ENCODE data around the gene SPECC1L.
A peak's percentile ranks its signal among the peaks of the same experiment; 100 is the strongest.

The SPECC1L gene

DNA sequence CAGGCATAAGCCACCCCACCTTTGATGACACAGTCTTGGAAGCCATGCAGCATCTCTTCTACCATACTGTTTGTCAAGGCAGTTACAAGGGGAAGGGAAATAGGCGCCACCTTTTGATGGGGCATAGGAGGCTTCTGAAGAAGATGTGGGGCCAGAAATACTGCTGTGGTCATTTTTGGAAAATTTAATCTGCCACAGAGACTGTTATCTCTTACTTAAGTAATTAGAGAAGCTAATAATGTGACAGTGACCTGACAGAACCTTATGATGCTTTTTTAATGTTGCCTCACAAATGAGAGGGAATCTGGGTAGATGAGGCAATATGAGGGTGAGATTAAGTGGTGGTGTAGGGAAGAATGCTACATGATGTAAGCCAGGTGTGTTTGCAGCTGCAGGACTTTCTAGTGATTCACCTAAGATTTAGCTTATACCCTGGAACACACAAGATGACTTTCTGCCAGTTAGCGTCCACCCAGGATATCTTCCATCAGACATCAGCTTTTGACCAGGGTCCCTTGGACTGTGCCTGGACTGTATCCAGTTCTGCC lies 122.5 kb downstream of the SPECC1L start:
- no peak for DNase-seq (ENCODE audit: low read depth)
- no peak for TF ChIP-seq CTCF (conservative IDR thresholded peaks at IDR 0.05; ENCODE audit: control insufficient read depth, insufficient read depth, low read depth, low read length)
- no peak overlapping the region for H3K4me3 ChIP-seq (ENCODE audit: control insufficient read depth, low read depth, low read length)

DNA sequence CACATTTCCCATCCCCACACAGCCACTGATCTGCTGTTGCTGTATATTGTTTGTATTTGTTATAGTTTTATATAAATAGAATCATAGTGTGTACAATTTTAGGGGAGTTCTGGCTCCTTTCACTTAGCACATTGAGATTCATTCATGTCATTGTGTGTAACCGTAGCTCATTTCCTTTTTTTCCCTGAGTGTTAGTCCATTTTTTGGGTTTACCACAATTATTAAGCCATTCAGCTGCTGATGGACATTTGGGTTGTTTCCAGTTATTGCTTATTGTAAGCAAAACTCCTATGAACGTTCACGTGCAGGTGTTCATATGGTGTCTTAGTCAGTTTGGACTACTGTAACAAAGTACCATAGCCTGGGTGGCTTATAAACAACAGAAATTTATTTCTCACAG lies 123.2 kb downstream of the SPECC1L start:
- DNase-seq (ENCODE audit: low read depth), result no peak
- no peak for TF ChIP-seq CTCF (conservative IDR thresholded peaks at IDR 0.05; ENCODE audit: control insufficient read depth, insufficient read depth, low read depth, low read length)
- H3K4me3 ChIP-seq (ENCODE audit: control insufficient read depth, low read depth, low read length), result no peak overlapping the region

DNA sequence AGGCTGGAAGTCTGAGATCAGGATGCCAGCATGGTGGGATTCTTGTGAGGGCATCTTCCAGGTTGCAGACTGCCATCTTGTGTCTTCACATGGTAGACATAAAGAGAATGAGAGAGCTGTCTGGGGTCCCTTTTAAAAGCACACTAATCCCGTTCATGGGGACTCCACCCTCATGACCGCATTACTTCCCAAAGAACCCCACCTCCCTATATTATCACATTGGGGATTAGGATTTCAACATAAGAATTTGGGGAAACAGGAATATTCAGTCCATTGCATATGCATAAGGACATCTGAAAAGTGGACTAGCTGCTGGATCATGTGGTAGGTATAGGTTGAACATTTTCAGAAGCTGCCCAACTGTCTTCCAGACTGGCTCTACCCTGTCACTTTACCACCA lies 123.6 kb downstream of the SPECC1L start:
- no peak overlapping the region for H3K4me3 ChIP-seq (ENCODE audit: control insufficient read depth, low read depth, low read length)
- DNase-seq (ENCODE audit: low read depth), result no peak
- no peak for TF ChIP-seq CTCF (conservative IDR thresholded peaks at IDR 0.05; ENCODE audit: control insufficient read depth, insufficient read depth, low read depth, low read length)

DNA sequence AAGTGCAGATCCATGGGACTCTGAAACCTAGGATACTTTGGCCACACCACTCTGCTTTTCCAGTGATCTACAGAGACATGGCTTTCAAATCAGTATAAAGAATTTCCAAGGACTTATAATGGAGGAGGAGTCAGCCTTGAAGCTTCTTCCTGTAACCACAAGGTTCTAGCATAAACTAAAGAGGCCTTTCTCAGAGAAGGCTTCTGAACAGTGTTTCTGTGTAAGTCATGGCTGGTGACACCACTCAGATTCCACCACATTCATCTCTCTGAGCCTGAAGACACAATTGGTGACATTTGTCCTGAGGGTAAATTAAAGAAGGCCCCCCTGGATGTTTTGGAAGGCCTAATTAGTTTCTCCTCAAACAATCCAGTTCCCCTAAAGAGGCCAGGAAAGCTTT lies 127.8 kb downstream of the SPECC1L start:
- no peak for TF ChIP-seq CTCF (conservative IDR thresholded peaks at IDR 0.05; ENCODE audit: control insufficient read depth, insufficient read depth, low read depth, low read length)
- no peak for DNase-seq (ENCODE audit: low read depth)
- H3K4me3 ChIP-seq (ENCODE audit: control insufficient read depth, low read depth, low read length), result no peak overlapping the region

- no peak for TF ChIP-seq CTCF (conservative IDR thresholded peaks at IDR 0.05; ENCODE audit: control insufficient read depth, insufficient read depth, low read depth, low read length)
- DNase-seq (ENCODE audit: low read depth), result no peak
- H3K4me3 ChIP-seq (ENCODE audit: control insufficient read depth, low read depth, low read length), result no peak overlapping the region
Observed at GRCh38 chr22:24400034-24400725, 129.5 kb downstream of the SPECC1L start.

- no peak overlapping the region for H3K4me3 ChIP-seq (ENCODE audit: control insufficient read depth, low read depth, low read length)
- no peak for TF ChIP-seq CTCF (conservative IDR thresholded peaks at IDR 0.05; ENCODE audit: control insufficient read depth, insufficient read depth, low read depth, low read length)
- DNase-seq (ENCODE audit: low read depth), result peak; percentile 57
Observed at GRCh38 chr22:24400726-24401596, 130.3 kb downstream of the SPECC1L start.

Data from fibroblast of mammary gland (primary cell).